OCI-LY3 (cell line): ENCODE data around the gene SELL.
"Not testable (repeated sequence)": the region's sequence is repeated elsewhere in the genome, so short reads cannot be mapped to it uniquely, and the experiment has no call there.

Experiments used
- H2AFZ ChIP-seq: fragments of 200-600, 300-600 bp; shearing (Covaris generic); 2 replicates; pipeline ENCODE4 v1.6.0; 2014; ENCODE audit warnings: antibody characterized with exemption, low read depth, low read length
- H3K27ac ChIP-seq: fragments of 200-600, 300-600 bp; sonication (generic); 2 replicates; pipeline ENCODE4 v1.5.1; 2014; ENCODE audit warnings: mild to moderate bottlenecking, low read length, moderate library complexity, mixed read lengths
- H3K27me3 ChIP-seq: fragments of 200-600, 300-600 bp; sonication (generic); 2 replicates; pipeline ENCODE4 v1.6.1; 2014; ENCODE audit warnings: low read depth, low read length, mixed read lengths
- H3K36me3 ChIP-seq: fragments of 200-600, 300-600 bp; sonication (generic); replicated peaks from 2 replicates; pipeline ENCODE3; 2014; ENCODE audit warnings: low read depth, low read length, mixed read lengths
- H3K4me1 ChIP-seq: fragments of 300-600, 200-600 bp; sonication (generic); 2 replicates; pipeline ENCODE4 v1.6.1; 2014; ENCODE audit warnings: low read length, mixed read lengths
- H3K4me2 ChIP-seq: fragments of 200-600, 300-600 bp; sonication (generic); 2 replicates; pipeline ENCODE4 v1.6.1; 2014; ENCODE audit warnings: low read length, mixed read lengths
- H3K4me3 ChIP-seq: fragments of 300-600, 200-600 bp; sonication (generic); 2 replicates; pipeline ENCODE4 v1.5.1; 2014; ENCODE audit warnings: antibody characterized with exemption, mild to moderate bottlenecking, low read length, moderate library complexity
- H3K79me2 ChIP-seq: fragments of 300-600, 200-600 bp; shearing (Covaris generic); 2 replicates; pipeline ENCODE4 v1.6.1; 2014; ENCODE audit warnings: mild to moderate bottlenecking, low read length, mixed read lengths
- H3K9ac ChIP-seq: fragments of 300-600, 200-600 bp; shearing (Covaris generic); 2 replicates; pipeline ENCODE4 v1.6.0; 2014; ENCODE audit warnings: mild to moderate bottlenecking, low read length, moderate library complexity
- H3K9me3 ChIP-seq: fragments of 200-600, 300-600 bp; shearing (Covaris generic); 2 replicates; pipeline ENCODE4 v1.6.1; 2014; ENCODE audit warnings: low read length, mixed read lengths; ENCODE audit not compliant: insufficient read depth
- H4K20me1 ChIP-seq: fragments of 200-600, 300-600 bp; sonication (generic); 2 replicates; pipeline ENCODE4 v1.6.1; 2016; ENCODE audit warnings: low read length, mixed read lengths; ENCODE audit not compliant: insufficient read depth
- CTCF ChIP-seq: fragments of 200-600, 300-600 bp; sonication (generic); IDR thresholded peaks from 2 replicates; pipeline ENCODE4 v1.5.1; 2014; ENCODE audit warnings: antibody characterized with exemption, low read length, low read depth
- EZH2phosphoT487 ChIP-seq: fragments of 200-600 bp; shearing (Covaris generic); IDR thresholded peaks from 2 replicates; pipeline ENCODE4 v1.6.1; 2018; ENCODE audit warnings: antibody characterized with exemption, mixed run types, low read depth

Gene SELL

GRCh38 chr1:169683661-169684060 is 27.8 kb downstream of the SELL start:
- H2AFZ ChIP-seq: no peak overlapping the region
- H3K27ac ChIP-seq: no peak overlapping the region
- H3K9ac ChIP-seq: no peak overlapping the region
- no peak overlapping the region for H3K4me3 ChIP-seq
- TF ChIP-seq CTCF (no peak), EZH2phosphoT487 (no peak)
- H3K4me2 ChIP-seq: no peak overlapping the region
- no peaks in the 10 kb centered on the region for H3K27me3 ChIP-seq
- peaks cover 54% of the 10 kb centered on the region for H3K4me1 ChIP-seq
- H3K79me2 ChIP-seq: no peaks in the 10 kb centered on the region
- no peaks in the 10 kb centered on the region for H4K20me1 ChIP-seq
- no peaks in the 10 kb centered on the region for H3K9me3 ChIP-seq
- H3K36me3 ChIP-seq: no peaks in the 10 kb centered on the region

- H3K36me3 ChIP-seq, H3K27me3 ChIP-seq, H3K9ac ChIP-seq, H3K4me3 ChIP-seq, H3K79me2 ChIP-seq, H3K4me2 ChIP-seq, H2AFZ ChIP-seq, H3K9me3 ChIP-seq, H4K20me1 ChIP-seq: not testable (repeated sequence)
- Histone ChIP-seq H3K27ac (peak overlapping the region; percentile 38), H3K4me1 (peaks cover 58% of the 10 kb centered on the region)
Observed at GRCh38 chr1:169683168-169683567, 28.3 kb downstream of the SELL start.

- Histone ChIP-seq H3K4me1 (peaks cover 69% of the 10 kb centered on the region), H3K27me3 (no peaks in the 10 kb centered on the region), H4K20me1 (no peaks in the 10 kb centered on the region), H3K9me3 (no peaks in the 10 kb centered on the region), H3K79me2 (no peaks in the 10 kb centered on the region), H3K4me3 (peak overlapping the region; percentile 14; the same call in 1 of the 2 replicates), H3K4me2 (peak overlapping the region; percentile 66), H3K36me3 (no peaks in the 10 kb centered on the region), H3K27ac (peak overlapping the region; percentile 85), H3K9ac (peak overlapping the region; percentile 58), H2AFZ (peak overlapping the region; percentile 19)
- no peak for TF ChIP-seq EZH2phosphoT487
Observed at GRCh38 chr1:169682071-169682470, 29.3 kb downstream of the SELL start.

GRCh38 chr1:169681140-169681539 is 30.3 kb downstream of the SELL start:
- Histone ChIP-seq H3K9ac (peak overlapping the region; percentile 58), H3K27ac (peak overlapping the region; percentile 85), H3K79me2 (no peaks in the 10 kb centered on the region), H2AFZ (peak overlapping the region; percentile 19), H4K20me1 (no peaks in the 10 kb centered on the region), H3K4me3 (peak overlapping the region; percentile 14), H3K4me1 (peaks cover 78% of the 10 kb centered on the region), H3K9me3 (no peaks in the 10 kb centered on the region), H3K4me2 (peak overlapping the region; percentile 66), H3K27me3 (no peaks in the 10 kb centered on the region), H3K36me3 (no peaks in the 10 kb centered on the region)
- TF ChIP-seq CTCF: no peak
- no peak for TF ChIP-seq EZH2phosphoT487

DNA sequence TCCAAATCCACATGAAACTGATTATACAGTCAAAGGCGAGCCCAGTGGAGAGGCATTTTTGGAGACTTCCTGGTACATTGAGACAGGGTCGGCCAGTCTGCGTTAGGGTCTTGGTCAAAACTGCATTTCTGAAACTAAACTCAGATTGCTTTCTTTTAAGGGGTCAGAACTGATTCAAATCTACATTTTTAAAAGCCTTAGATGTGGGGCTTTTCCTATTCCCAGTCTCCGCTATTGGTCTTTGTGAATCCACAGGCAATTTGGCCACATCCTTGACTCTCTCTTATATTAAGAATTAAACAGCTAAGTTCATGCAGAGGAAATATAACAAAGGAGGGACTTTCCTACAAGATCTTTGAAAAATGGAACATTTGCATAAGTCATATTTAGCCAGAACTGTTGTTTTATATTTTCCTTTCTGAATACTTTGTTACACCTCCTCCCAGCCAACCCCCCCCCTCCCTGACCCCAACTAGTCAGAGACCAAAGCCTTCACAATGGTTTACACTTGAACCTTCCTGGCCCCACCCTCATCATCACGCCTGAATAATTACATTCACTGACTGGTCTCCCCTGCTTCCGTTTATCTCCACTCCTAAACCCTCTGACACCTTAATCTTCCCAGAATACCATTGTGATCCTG is 30.9 kb downstream of the SELL start:
- no peaks in the 10 kb centered on the region for H4K20me1 ChIP-seq
- no peaks in the 10 kb centered on the region for H3K9me3 ChIP-seq
- H3K27me3 ChIP-seq: no peaks in the 10 kb centered on the region
- peak overlapping the region; percentile 58 for H3K9ac ChIP-seq
- H3K36me3 ChIP-seq: no peaks in the 10 kb centered on the region
- no peaks in the 10 kb centered on the region for H3K79me2 ChIP-seq
- H3K4me3 ChIP-seq: peak overlapping the region; percentile 42
- H3K4me1 ChIP-seq: peaks cover 84% of the 10 kb centered on the region
- H3K4me2 ChIP-seq: peak overlapping the region; percentile 66
- TF ChIP-seq CTCF (no peak), EZH2phosphoT487 (no peak)
- peak overlapping the region; percentile 32 for H2AFZ ChIP-seq
- H3K27ac ChIP-seq: peak overlapping the region; percentile 85
